Subcutaneous abdominal adipose tissue (tissue), 5 donors: ENCODE measurements around the gene AVPI1.
"Not testable (repeated sequence)": the region's sequence is repeated elsewhere in the genome, so short reads cannot be mapped to it uniquely, and the experiment has no call there.

ENCODE experiments used
- H3K27ac ChIP-seq: one replicate; pipeline ENCODE4 v1.7.0; 2013; ENCODE audit warnings: low read depth, mild to moderate bottlenecking, inconsistent platforms, low read length, moderate library complexity
- H3K27me3 ChIP-seq, 5 donors: one replicate each; pipeline ENCODE4 v1.7.0; 2013; ENCODE audit warnings: low read length in 5 of 5, inconsistent platforms in 1 of 5; ENCODE audit not compliant: control insufficient read depth in 5 of 5, insufficient read depth in 4 of 5
- H3K36me3 ChIP-seq, 5 donors: one replicate each; pipeline ENCODE4 v1.7.0; 2013; ENCODE audit warnings: low read length in 5 of 5; ENCODE audit not compliant: control insufficient read depth in 5 of 5, insufficient read depth in 5 of 5
- H3K4me1 ChIP-seq, 5 donors: one replicate each; pipeline ENCODE4 v1.7.0; 2013; ENCODE audit warnings: low read length in 5 of 5, mild to moderate bottlenecking in 3 of 5, moderate library complexity in 1 of 5; ENCODE audit not compliant: control insufficient read depth in 5 of 5, insufficient read depth in 5 of 5
- H3K4me3 ChIP-seq, 5 donors: one replicate each; pipeline ENCODE4 v1.7.0; 2013; ENCODE audit warnings: low read length in 5 of 5, low read depth in 1 of 5
- H3K9ac ChIP-seq, 5 donors: one replicate each; pipeline ENCODE4 v1.7.0; 2013; ENCODE audit warnings: low read length in 5 of 5, mild to moderate bottlenecking in 4 of 5, moderate library complexity in 3 of 5
- H3K9me3 ChIP-seq, 5 donors: one replicate each; pipeline ENCODE4 v1.7.0; 2013; ENCODE audit warnings: low read length in 5 of 5; ENCODE audit not compliant: control insufficient read depth in 5 of 5
- donor health status: healthy.
- donor health status: healthy.
- donor health status: healthy.
- donor health status: healthy.
- donor health status: healthy.

The AVPI1 gene

DNA sequence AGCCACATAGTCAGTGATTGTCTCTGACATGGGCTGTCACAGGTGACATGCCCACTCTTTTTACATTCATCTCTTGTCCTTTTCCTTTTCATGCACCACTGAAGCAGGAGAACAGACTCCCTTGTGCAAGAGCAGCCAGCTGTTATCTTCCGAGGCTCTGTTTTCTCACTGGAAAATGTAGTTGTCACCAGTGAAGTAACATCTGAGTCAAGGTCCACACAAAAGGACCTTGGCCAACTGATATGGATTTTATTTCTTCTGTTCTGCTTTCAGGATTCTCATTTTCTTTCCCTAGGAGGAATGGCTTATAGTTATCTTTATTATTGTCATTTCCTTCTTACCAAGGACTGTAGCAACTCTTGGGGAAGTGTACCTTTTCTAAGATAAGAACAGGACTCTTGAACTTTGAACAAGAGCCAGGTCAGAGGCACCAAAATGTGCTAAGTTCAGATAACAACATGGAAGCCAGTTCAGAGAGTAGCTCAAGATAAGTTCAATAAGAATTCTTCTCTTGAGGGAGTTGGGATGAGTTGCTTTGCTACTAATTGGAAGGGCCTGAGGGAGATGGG is 22.7 kb downstream of the AVPI1 start:
- H3K4me3 ChIP-seq, result no peak overlapping the region
- no peaks in the 10 kb centered on the region for H3K27me3 ChIP-seq
- peaks cover 23 to 47% (median 44%) of the 10 kb centered on the region in 5 donors for H3K36me3 ChIP-seq
- no peaks in the 10 kb centered on the region for H3K9me3 ChIP-seq
- no peak overlapping the region for H3K9ac ChIP-seq
- H3K4me1 ChIP-seq, result peaks cover 0 to 11% (median 3%) of the 10 kb centered on the region in 5 donors
- no peak overlapping the region for H3K27ac ChIP-seq

DNA sequence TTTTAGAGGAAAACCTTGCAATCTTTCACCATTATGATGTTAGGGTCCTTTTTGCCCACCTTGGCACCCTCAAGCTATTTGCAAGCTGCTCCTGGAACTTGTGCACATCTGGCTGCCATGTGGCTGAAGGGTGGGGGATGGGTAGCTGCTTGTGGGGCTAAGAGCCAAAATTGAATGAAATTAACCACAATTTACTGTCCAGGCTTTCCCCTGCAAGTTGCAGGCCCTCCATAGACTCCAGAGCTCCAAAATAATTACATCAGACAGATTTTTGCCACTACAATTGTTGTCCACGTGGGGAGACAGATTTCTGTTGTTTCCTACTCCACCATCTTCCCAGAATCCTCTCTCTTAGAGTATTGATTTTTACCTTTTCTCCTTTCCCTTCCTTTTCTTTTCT is 27.5 kb downstream of the AVPI1 start:
- no peaks in the 10 kb centered on the region for H3K9me3 ChIP-seq
- H3K4me3 ChIP-seq, result no peak overlapping the region
- H3K36me3 ChIP-seq, result peaks cover 25 to 45% (median 29%) of the 10 kb centered on the region in 5 donors
- H3K4me1 ChIP-seq, result peaks cover 0 to 4% (median 0%) of the 10 kb centered on the region in 5 donors
- no peaks in the 10 kb centered on the region for H3K27me3 ChIP-seq
- H3K9ac ChIP-seq, result no peak overlapping the region
- H3K27ac ChIP-seq, result no peak overlapping the region

GRCh38 chr10:97656777-97657176 is 30.3 kb downstream of the AVPI1 start:
- peaks cover 26 to 58% (median 34%) of the 10 kb centered on the region in 5 donors for H3K36me3 ChIP-seq

GRCh38 chr10:97651773-97652172 is 35.3 kb downstream of the AVPI1 start:
- Histone ChIP-seq H3K27ac (no peak overlapping the region), H3K4me3 (no peak overlapping the region), H3K9me3 (no peaks in the 10 kb centered on the region), H3K9ac (no peak overlapping the region), H3K4me1 (peaks cover 0 to 45% (median 28%) of the 10 kb centered on the region in 5 donors), H3K36me3 (peaks cover 26 to 49% (median 37%) of the 10 kb centered on the region in 5 donors), H3K27me3 (no peaks in the 10 kb centered on the region)

More at GRCh38 chr10:97656777-97657176, 30.3 kb downstream of the AVPI1 start:
- Histone ChIP-seq H3K27me3 (no peaks in the 10 kb centered on the region), H3K9me3 (no peaks in the 10 kb centered on the region), H3K9ac (no peak overlapping the region), H3K27ac (no peak overlapping the region), H3K4me1 (peaks cover 0 to 4% (median 3%) of the 10 kb centered on the region in 5 donors), H3K4me3 (no peak overlapping the region)

GRCh38 chr10:97650726-97651125 is 36.3 kb downstream of the AVPI1 start:
- Histone ChIP-seq H3K4me3 (no peak overlapping the region), H3K9me3 (no peaks in the 10 kb centered on the region), H3K4me1 (peaks cover 0 to 45% (median 28%) of the 10 kb centered on the region in 5 donors), H3K9ac (no peak overlapping the region), H3K36me3 (peaks cover 20 to 38% (median 27%) of the 10 kb centered on the region in 5 donors), H3K27ac (peak overlapping the region; percentile 70), H3K27me3 (no peaks in the 10 kb centered on the region)

- Histone ChIP-seq H3K36me3 (peaks cover 26 to 42% (median 33%) of the 10 kb centered on the region in 5 donors), H3K27ac (peak overlapping the region; percentile 70), H3K4me1 (peaks cover 0 to 45% (median 28%) of the 10 kb centered on the region in 5 donors)
- not testable (repeated sequence) for H3K9me3 ChIP-seq, H3K9ac ChIP-seq, H3K4me3 ChIP-seq, H3K27me3 ChIP-seq
These were observed 37.7 kb downstream of the AVPI1 start for GRCh38 chr10:97649405-97649750.

GRCh38 chr10:97648562-97649404 is 38.3 kb downstream of the AVPI1 start:
- Histone ChIP-seq H3K4me3 (no peak overlapping the region), H3K9me3 (no peaks in the 10 kb centered on the region), H3K4me1 (peaks cover 0 to 45% (median 28%) of the 10 kb centered on the region in 5 donors), H3K36me3 (peaks cover 23 to 43% (median 30%) of the 10 kb centered on the region in 5 donors), H3K27me3 (no peaks in the 10 kb centered on the region), H3K27ac (peak overlapping the region; percentile 67), H3K9ac (peak overlapping the region in 1 of 5 donors; percentile 4)

DNA sequence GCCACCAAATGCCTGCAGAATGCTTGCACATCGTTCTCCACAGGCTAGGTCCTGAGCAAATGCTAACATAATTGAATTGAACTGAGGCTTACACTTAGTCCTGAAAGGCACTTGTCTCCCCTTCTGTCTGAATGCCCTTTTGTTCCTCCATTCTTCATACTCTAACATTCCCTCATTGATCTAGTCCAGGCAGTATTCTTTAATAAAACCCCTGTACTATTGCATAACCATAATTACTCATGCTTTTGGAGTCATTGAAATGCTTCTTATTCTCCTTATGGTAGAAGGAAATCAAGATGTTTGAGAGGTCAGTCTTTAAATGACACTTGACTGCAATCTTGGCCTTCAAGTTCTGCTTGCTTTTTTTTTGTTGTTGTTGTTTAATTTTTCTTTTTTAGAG is 39.5 kb downstream of the AVPI1 start:
- H3K27ac ChIP-seq, result peak overlapping the region; percentile 67
- no peak overlapping the region for H3K4me3 ChIP-seq
- H3K27me3 ChIP-seq, result no peaks in the 10 kb centered on the region
- peaks cover 18 to 33% (median 21%) of the 10 kb centered on the region in 5 donors for H3K36me3 ChIP-seq
- no peaks in the 10 kb centered on the region for H3K9me3 ChIP-seq
- H3K9ac ChIP-seq, result no peak overlapping the region
- H3K4me1 ChIP-seq, result peaks cover 0 to 46% (median 28%) of the 10 kb centered on the region in 5 donors

- Histone ChIP-seq H3K4me1 (peaks cover 2 to 41% (median 35%) of the 10 kb centered on the region in 5 donors), H3K27ac (no peak overlapping the region), H3K4me3 (no peak overlapping the region), H3K9me3 (no peaks in the 10 kb centered on the region), H3K27me3 (no peaks in the 10 kb centered on the region), H3K9ac (no peak overlapping the region), H3K36me3 (peaks cover 9 to 14% (median 10%) of the 10 kb centered on the region in 5 donors)
These were observed 42.1 kb downstream of the AVPI1 start for GRCh38 chr10:97644936-97645335.

DNA sequence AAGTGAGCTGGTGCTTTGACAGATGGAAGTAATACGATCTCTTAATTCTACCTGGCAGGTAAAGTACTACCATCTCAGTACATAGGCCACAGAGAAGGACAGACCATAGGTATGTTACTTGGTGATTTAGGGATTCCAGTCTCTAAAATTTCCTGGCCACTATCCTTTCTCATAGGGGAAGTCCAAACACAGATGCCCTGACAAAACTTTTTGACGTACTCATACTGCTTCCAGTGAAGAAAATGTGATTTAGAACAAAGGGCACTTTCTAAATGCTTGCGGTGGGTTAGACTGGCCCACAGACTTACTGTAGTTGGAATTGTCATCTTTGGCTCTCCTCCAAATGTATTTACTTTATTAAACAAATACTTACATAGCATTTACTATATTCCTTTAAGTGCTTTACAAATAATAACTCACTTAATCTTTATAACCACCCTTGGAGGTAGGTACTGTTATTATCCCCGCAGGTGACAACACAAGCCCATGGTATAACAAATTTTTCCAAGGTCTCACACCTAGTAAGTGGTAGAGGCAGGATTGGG is 43.5 kb downstream of the AVPI1 start:
- Histone ChIP-seq H3K9me3 (no peaks in the 10 kb centered on the region), H3K27me3 (no peaks in the 10 kb centered on the region), H3K27ac (no peak overlapping the region), H3K4me1 (peaks cover 2 to 28% (median 22%) of the 10 kb centered on the region in 5 donors), H3K4me3 (no peak overlapping the region), H3K36me3 (peaks cover 9 to 14% (median 10%) of the 10 kb centered on the region in 5 donors), H3K9ac (peak overlapping the region in 1 of 5 donors; percentile 14)
